GM12878 (cell line): ENCODE measurements around the gene MATN4. TPM values are rescaled to one million over a fixed set of nuclear protein-coding genes. Genes with fewer than 3 reads are reported as not detected.
A peak's percentile ranks its signal among the peaks of the same experiment; 100 is the strongest.

Experiments
- ATAC-seq: fragments of 200-7000 bp; cut with Tn5 transposase; 3 replicates; pipeline ENCODE4 v1.9.1; 2020; ENCODE audit warnings: mild to moderate bottlenecking, moderate library complexity
- BruUV-seq: library from RNA; stranded (reverse); fragments of 400-500 nt; replicated peaks from 2 replicates; lab custom pipeline; 2021; lab: Mats Ljungman, UMichigan
- CTCF ChIA-PET: fragments of 300-600 bp; sonication (Branson Sonifier 250); formaldehyde crosslinking; extraction: SDS; loops from one replicate; lab custom pipeline; 2021; ENCODE audit warnings: inconsistent platforms; lab: Yijun Ruan, JAX
- POLR2A ChIA-PET: fragments of 350-600 bp; formaldehyde crosslinking; extraction: SDS; loops from one replicate; lab custom pipeline; 2021; ENCODE audit warnings: inconsistent platforms; lab: Charles Lee
- RAD21 ChIA-PET: fragments of 300-600 bp; sonication (Branson Sonifier 250); formaldehyde crosslinking; loops from one replicate; lab custom pipeline; 2023; ENCODE audit warnings: antibody characterized with exemption; ENCODE audit not compliant: unreplicated experiment; lab: Charles Lee
- SMC1A ChIA-PET: fragments of 300-600 bp; sonication (Branson Sonifier 250); formaldehyde crosslinking; loops from one replicate; lab custom pipeline; 2023; ENCODE audit not compliant: unreplicated experiment, uncharacterized antibody; lab: Charles Lee
- DNase-seq: peaks from one replicate; pipeline ENCODE4 v3.0.0-alpha.2; 2011; ENCODE audit warnings: low read depth, low spot score
- FAIRE-seq: peaks from 3 replicates; lab custom pipeline; 2011; peaks lifted over from hg19 to GRCh38; lab: Jason Lieb, UNC
- H2AFZ ChIP-seq: 2 replicates; pipeline ENCODE4 v1.6.0; 2011; ENCODE audit warnings: low read depth, low read length, control low read depth; ENCODE audit not compliant: control insufficient read depth
- H3K27ac ChIP-seq: 2 replicates; pipeline ENCODE4 v1.5.1; 2011; ENCODE audit warnings: control low read depth; ENCODE audit not compliant: control insufficient read depth, insufficient read depth
- H3K27me3 ChIP-seq, 2 experiments: replicated peaks in 1 of 2; 2 replicates each; pipeline versions ENCODE4 v1.6.0 to v1.6.1; 2011; ENCODE audit warnings: low read length in 1 of 2; ENCODE audit not compliant: control insufficient read depth in 2 of 2, insufficient read depth in 2 of 2
- H3K36me3 ChIP-seq, 2 experiments: 2 replicates each; pipeline ENCODE4 v1.5.1; 2011; ENCODE audit warnings: low read length in 1 of 2; ENCODE audit not compliant: control insufficient read depth in 2 of 2, insufficient read depth in 2 of 2
- H3K4me1 ChIP-seq: 2 replicates; pipeline ENCODE4 v1.6.1; 2011; ENCODE audit warnings: mild to moderate bottlenecking, low read length, moderate library complexity, mixed read lengths; ENCODE audit not compliant: control insufficient read depth, insufficient read depth
- H3K4me2 ChIP-seq: 2 replicates; pipeline ENCODE4 v1.6.0; 2011; ENCODE audit warnings: control low read depth; ENCODE audit not compliant: control insufficient read depth, insufficient read depth
- H3K4me3 ChIP-seq: fragments of 200-600 bp; sonication (generic); 2 replicates; pipeline ENCODE4 v1.5.1; 2016
- H3K79me2 ChIP-seq: 2 replicates; pipeline ENCODE4 v1.6.0; 2011; ENCODE audit warnings: low read length; ENCODE audit not compliant: control insufficient read depth, insufficient read depth
- H3K9ac ChIP-seq: 2 replicates; pipeline ENCODE4 v1.8.0; 2011; ENCODE audit warnings: low read length, control low read depth, mixed read lengths; ENCODE audit not compliant: control insufficient read depth, insufficient read depth
- H3K9me3 ChIP-seq: replicated peaks from 3 replicates; pipeline ENCODE4 v1.5.1; 2011; ENCODE audit warnings: mild to moderate bottlenecking, low read length; ENCODE audit not compliant: control insufficient read depth, insufficient read depth
- H4K20me1 ChIP-seq: 2 replicates; pipeline ENCODE4 v1.6.0; 2011; ENCODE audit not compliant: control insufficient read depth, insufficient read depth
- BHLHE40 ChIP-seq, 2 experiments: fragments of 450-650 bp in 1 of 2; IDR thresholded peaks; 2 replicates each; pipeline ENCODE4 v1.6.1; 2011 to 2017; ENCODE audit warnings: low read depth in 2 of 2, borderline replicate concordance in 1 of 2, improper control_type of control experiment in 1 of 2, low read length in 1 of 2, mild to moderate bottlenecking in 1 of 2
- CBX5 ChIP-seq: sonication (generic); IDR thresholded peaks from 2 replicates; pipeline ENCODE4 v1.6.1; 2016; ENCODE audit warnings: low read depth, moderate library complexity, mild to moderate bottlenecking, inconsistent platforms
- CTCF ChIP-seq, 3 experiments: IDR thresholded peaks in 2 of 3; conservative IDR thresholded peaks in 1 of 3; 2 replicates each; pipeline ENCODE4 v1.5.1; 2011; ENCODE audit warnings: low read depth in 3 of 3, low read length in 3 of 3, mild to moderate bottlenecking in 3 of 3, control low read depth in 2 of 3, moderate library complexity in 2 of 3, inconsistent platforms in 1 of 3, mixed read lengths in 1 of 3; ENCODE audit not compliant: control insufficient read depth in 2 of 3, insufficient read depth in 1 of 3; ENCODE audit errors: extremely low read depth in 1 of 3
- EP300 ChIP-seq, 2 experiments: fragments of 150-350 bp in 1 of 2; IDR thresholded peaks; 2 replicates each; pipeline ENCODE4 v1.6.1; 2011 to 2012; ENCODE audit warnings: low read depth in 2 of 2, low read length in 2 of 2, borderline replicate concordance in 1 of 2, improper control_type of control experiment in 1 of 2, inconsistent platforms in 1 of 2; ENCODE audit not compliant: control insufficient read depth in 1 of 2
- NFXL1 ChIP-seq: fragments of 450-650 bp; IDR thresholded peaks from 2 replicates; pipeline ENCODE4 v1.6.1; 2017; ENCODE audit warnings: antibody characterized with exemption, mild to moderate bottlenecking, borderline replicate concordance
- RAD21 ChIP-seq: IDR thresholded peaks from 2 replicates; pipeline ENCODE4 v1.6.1; 2011; ENCODE audit warnings: mild to moderate bottlenecking, low read depth, low read length, moderate library complexity; ENCODE audit not compliant: insufficient read depth
- RAD51 ChIP-seq: fragments of 450-650 bp; IDR thresholded peaks from 2 replicates; pipeline ENCODE4 v1.6.1; 2016; ENCODE audit warnings: moderate library complexity, mild to moderate bottlenecking, inconsistent platforms
- RB1 ChIP-seq: fragments of 450-650 bp; formaldehyde crosslinking; IDR thresholded peaks from 2 replicates; pipeline ENCODE4 v1.6.1; 2017; ENCODE audit warnings: mild to moderate bottlenecking, borderline replicate concordance
- SMARCA5 ChIP-seq: fragments of 450-650 bp; IDR thresholded peaks from 2 replicates; pipeline ENCODE4 v1.6.1; 2017; ENCODE audit warnings: mild to moderate bottlenecking
- SMC3 ChIP-seq: IDR thresholded peaks from 2 replicates; pipeline ENCODE4 v1.6.1; 2011; ENCODE audit warnings: low read length, improper control_type of control experiment, borderline replicate concordance
- TARDBP ChIP-seq: IDR thresholded peaks from 2 replicates; pipeline ENCODE4 v1.6.1; 2016; ENCODE audit warnings: borderline replicate concordance
- WRNIP1 ChIP-seq: IDR thresholded peaks from 2 replicates; pipeline ENCODE4 v1.6.1; 2011; ENCODE audit warnings: low read depth, low read length, improper control_type of control experiment, borderline replicate concordance
- YY1 ChIP-seq: IDR thresholded peaks from 2 replicates; pipeline ENCODE4 v1.6.1; 2011; ENCODE audit warnings: low read depth, mild to moderate bottlenecking, low read length
- WGBS: methylation state at CpG from one replicate; pipeline ENCODE4 v1.1.6; 2016; ENCODE audit warnings: low lambda C conversion rate; ENCODE audit not compliant: insufficient replicate concordance, insufficient coverage; ENCODE audit errors: missing lambda C conversion rate; 5-methylcytosine and 5-hydroxymethylcytosine counted together
- in situ Hi-C: fragments of 300-500 bp; cut with MboI; formaldehyde crosslinking; loops from 9 replicates; pipeline ENCODE4 v1.14.3; 2018; ENCODE audit warnings: mixed read lengths
- intact Hi-C: fragments of 100-400 bp; cut with micrococcal nuclease; formaldehyde crosslinking; loops from one replicate; pipeline ENCODE4 v1.14.2; 2022; ENCODE audit not compliant: unreplicated experiment
- polyA plus RNA-seq, 11 experiments: library from polyadenylated mRNA; depleted of rRNA in 4 of 11; unstranded in 6 of 11; stranded (reverse) in 5 of 11; fragments of >200 nt; fragmentation: Nextera tagmentation in 4 of 11; fragmentation: Illumina TruSeq in 1 of 11; extraction: Ambion mirVana in 4 of 11; extraction: Trizol in 1 of 11; gene quantifications; 1 replicate in 1 of 11; 2 replicates in 10 of 11; pipeline versions ENCODE4 v1.2.1 to v1.2.3, GENCODE V29; 2011 to 2016; ENCODE audit warnings: inconsistent platforms in 2 of 11, missing spikeins in 2 of 11, low read depth in 1 of 11
- total RNA-seq, 4 experiments: library from RNA; depleted of rRNA in 3 of 4; stranded (reverse); fragments of >200 nt in 3 of 4; fragmentation: Illumina TruSeq in 1 of 4; extraction: Trizol in 1 of 4; gene quantifications; 2 replicates each; pipeline versions ENCODE4 v1.2.1 to v1.2.3, GENCODE V29; 2013 to 2021

The MATN4 gene
- total and polyA plus RNA-seq, 10 of the 15 experiments (the other 5 are each of a cell fraction or from before 2014, with no cell fraction given), result 0.10 to 0.15 TPM; not detected in 8

GRCh38 chr20:45311589-45312211, 3.6 kb upstream of the MATN4 start:
- Histone ChIP-seq H3K9me3 (no peaks in the 10 kb centered on the region), H3K4me3 (no peak overlapping the region), H4K20me1 (no peaks in the 10 kb centered on the region), H3K27ac (no peak overlapping the region), H3K27me3 (peaks cover 6 to 8% of the 10 kb centered on the region in 2 experiments; a peak in 3 of 4 replicates), H2AFZ (no peak overlapping the region), H3K4me1 (no peaks in the 10 kb centered on the region), H3K79me2 (no peaks in the 10 kb centered on the region), H3K36me3 (no peaks in the 10 kb centered on the region), H3K9ac (no peak overlapping the region), H3K4me2 (no peak overlapping the region)
- ATAC-seq, result peak; percentile 93
- FAIRE-seq, result peak; percentile 35
- 21% methylated on average over 42 of the region's 45 CpGs for WGBS
- intact Hi-C loops (no loop called here), in situ Hi-C loops (no loop called here)
- ChIA-PET POLR2A (no interaction called here), CTCF (interaction anchor here (0.6 to 11.2 kb wide), 14 partner anchors 10 to 316 kb away, joined by 3 to 121 read pairs (median 4); partner anchors contain the start of gene SYS1), RAD21 (interaction anchor here (0.8 to 1.0 kb wide), 2 partner anchors 125 to 172 kb away, joined by 3 to 5 read pairs; no protein-coding TSS in a partner anchor), SMC1A (interaction anchor here (0.9 to 1.2 kb wide), 3 partner anchors 10 to 125 kb away, joined by 3 to 4 read pairs (median 3); no protein-coding TSS in a partner anchor)
- no peak for DNase-seq
- no TSS peak for BruUV-seq
- TF ChIP-seq TARDBP, result no peak
- TF ChIP-seq WRNIP1, result no peak
- peak; percentile 37; the same call in 1 of the 2 replicates for TF ChIP-seq YY1
- TF ChIP-seq SMARCA5, result peak; percentile 78
- TF ChIP-seq CBX5, result no peak
- no peak for TF ChIP-seq RAD51
- TF ChIP-seq BHLHE40 (IDR thresholded peaks at IDR 0.05; ENCODE audit: borderline replicate concordance in 1 of 2, low read depth in 2 of 2, low read length in 1 of 2), result peak in 1 of 2 experiments; percentile 26; a peak in 1 of 4 replicates
- TF ChIP-seq SMC3, result peak; percentile 45; the same call in 1 of the 2 replicates
- TF ChIP-seq RB1, result no peak
- TF ChIP-seq EP300 (IDR thresholded peaks at IDR 0.05; ENCODE audit: borderline replicate concordance in 1 of 2, control insufficient read depth in 1 of 2, low read depth in 2 of 2, low read length in 2 of 2), result no peak
- TF ChIP-seq NFXL1, result peak; percentile 91
- peak; percentile 44 for TF ChIP-seq RAD21
- TF ChIP-seq CTCF (IDR thresholded peaks at IDR 0.05 in 2 of 3, conservative IDR thresholded peaks at IDR 0.05 in 1 of 3; ENCODE audit: control insufficient read depth in 2 of 3, extremely low read depth in 1 of 3, insufficient read depth in 1 of 3, low read depth in 3 of 3, low read length in 3 of 3), result peak; percentile 78 to 85 (median 84)
